Astrocyte of the hippocampus (primary cell): ENCODE results near the gene KRT23.
"Not testable (repeated sequence)": the region's sequence is repeated elsewhere in the genome, so short reads cannot be mapped to it uniquely, and the experiment has no call there.

Source experiments
- DNase-seq: peaks from one replicate; pipeline ENCODE4 v3.0.0; 2011; ENCODE audit warnings: low read depth, low spot score

The KRT23 gene

DNA sequence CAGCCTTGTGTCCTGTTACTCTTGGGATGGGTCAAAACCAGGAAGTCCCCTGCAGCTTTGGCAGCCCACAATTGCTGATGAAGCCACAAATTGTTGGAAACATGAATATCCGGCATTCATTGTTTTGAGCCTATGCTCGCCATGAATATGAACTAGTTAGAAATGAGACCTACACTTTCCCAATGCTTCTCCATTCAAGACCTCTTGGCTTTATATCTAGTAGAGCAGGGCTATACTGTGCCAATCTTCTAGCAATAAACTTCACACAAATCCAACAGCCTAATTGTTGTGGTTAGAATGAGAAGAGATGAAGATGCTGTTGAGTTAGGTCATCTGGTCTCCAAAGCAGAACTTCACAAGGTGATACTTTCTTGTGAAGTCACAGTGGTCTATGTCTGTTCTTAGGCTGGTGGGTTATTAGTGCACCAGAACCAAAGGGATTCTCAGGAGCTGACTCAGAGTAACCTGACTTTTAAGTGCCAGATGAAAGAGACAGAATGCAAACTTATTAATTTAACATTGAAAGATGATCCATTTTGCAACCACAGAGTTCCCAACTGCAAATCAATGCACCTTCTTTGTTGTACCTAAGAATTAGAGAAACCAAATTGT, 13.7 kb upstream of the KRT23 start:
- DNase-seq = no peak

DNA sequence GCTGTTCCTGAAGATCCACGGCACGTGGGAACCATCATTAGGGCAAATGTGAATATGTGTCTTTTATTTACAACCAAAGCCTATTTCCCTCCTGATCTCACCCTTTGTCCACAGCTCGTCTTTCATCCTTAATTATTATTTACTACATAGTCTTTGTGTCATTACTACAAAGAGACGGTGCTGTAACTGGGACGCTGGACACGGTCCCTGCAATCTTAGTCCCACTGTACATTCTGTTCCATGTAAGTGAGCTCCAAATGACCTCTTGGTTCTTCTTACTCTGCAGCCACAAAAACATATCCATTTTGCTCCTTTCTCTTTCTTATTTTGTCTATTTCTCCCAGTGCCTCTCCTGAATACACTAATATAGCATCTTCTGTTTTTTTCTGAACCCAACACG, 12.7 kb upstream of the KRT23 start:
- no peak for DNase-seq

DNA sequence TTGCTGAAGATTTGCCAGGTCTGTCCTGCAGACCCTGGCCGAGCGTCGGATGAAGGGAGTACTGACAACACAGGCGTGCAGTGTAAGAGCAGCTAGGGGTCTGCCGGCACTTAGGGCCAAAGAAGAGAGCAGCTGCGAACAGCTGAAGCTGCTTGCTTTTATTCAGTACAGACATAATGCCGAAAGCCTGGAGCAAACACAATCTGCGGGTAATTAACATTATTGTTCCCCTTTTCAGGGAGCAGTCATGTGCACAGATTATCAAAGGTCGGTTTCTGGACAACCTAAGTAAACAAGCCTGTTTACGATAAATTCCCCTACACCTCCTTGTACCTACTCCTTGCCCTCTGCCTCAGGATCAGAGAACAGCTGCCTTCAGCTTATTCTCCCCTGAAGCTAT, 12.0 kb upstream of the KRT23 start:
- peak; percentile 26 for DNase-seq

DNA sequence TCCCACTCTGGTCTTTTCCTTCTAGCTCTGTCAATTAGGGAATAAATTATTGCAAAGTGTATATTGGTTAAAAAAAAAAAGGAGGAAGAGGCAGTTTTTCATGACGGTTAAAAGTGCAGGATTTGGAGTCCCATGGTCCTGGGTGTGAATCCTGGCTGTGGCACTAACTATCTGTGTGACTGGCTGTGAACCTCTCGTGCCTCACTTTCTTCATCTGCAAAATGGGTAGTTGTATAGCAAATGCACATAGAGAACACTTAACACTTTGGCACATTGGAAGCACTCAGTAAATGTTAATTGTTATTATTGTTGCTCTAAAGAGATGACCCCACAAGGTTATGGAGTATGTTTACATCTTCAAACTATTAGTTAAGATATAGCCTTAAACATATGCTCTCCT, 10.5 kb upstream of the KRT23 start:
- DNase-seq = no peak

DNA sequence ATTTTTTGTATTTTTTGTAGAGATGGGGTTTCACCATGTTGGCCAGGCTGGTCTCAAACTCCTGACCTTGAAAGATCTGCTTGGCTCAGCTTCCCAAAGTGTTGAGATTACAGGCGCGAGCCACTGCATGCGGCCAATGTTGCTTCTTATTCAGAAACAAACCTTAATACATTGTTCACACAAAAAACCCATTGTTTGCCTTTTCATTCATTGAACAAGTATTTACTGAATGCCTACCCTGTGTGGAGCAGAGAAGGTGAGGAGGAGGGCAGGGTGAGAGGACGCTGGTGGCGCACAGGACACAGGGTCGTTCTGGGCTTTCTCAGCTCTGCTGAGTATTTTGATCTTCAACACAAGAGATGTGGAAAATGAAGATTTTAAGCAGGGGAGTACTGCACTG, 8.0 kb upstream of the KRT23 start:
- DNase-seq = no peak

DNA sequence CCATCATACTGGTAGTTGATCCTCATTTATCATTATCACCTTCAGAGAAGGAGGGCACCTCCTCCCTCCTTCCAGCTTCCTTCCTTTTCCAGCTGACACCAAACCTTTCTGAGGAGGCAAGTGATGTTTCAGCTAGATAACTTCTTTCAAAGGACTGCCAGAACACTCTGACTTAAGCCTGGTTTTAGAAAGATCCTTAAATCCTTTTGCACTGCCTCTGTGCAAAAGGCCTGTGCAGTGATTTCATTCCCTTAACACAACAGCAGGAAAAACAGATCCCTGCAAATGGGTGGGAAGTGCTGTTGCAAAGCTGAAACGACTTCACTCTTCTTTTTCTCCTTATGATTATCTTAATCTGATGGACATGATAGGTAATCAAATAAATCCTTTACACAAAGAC, 7.1 kb upstream of the KRT23 start:
- DNase-seq = no peak

DNA sequence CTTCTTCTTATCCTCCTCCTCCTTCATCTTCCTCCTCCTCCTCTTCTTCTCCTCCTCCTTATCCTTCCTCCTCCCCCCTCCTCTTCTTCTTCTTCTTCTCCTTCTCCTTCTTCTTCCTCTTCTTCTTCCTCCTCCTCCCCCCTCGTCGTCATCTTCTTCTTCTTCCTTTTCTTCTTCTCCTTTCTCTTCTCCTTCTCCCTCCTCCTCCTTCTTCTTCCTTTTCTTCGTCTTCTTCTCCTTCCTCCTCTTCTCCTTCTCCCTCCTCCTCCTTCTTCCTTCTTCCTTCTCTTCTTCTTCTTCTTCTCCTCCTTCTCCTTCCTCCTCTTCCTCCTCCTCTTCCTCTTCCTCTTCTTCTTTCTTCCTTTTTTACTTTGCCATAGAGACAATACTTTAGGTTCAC, 5.1 kb upstream of the KRT23 start:
- no peak for DNase-seq

DNA sequence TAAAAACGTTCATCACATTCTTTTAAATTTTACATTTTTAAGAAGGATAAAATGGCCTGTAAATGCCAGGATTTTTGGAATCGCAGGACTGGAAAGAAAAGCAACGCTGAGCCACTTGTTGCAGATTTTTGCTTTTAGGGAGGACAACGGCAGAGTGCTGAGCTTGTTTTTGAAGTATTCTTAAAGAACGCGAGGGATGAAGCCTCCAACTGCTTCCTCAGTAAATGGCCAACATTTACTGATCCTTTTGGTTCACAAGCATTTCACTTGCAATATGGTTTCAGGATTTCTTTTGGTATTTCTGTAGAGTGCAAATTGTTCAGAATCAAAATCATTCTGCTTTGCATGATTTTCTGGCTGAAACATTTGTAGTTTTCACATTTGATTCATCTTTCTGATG, 2.8 kb upstream of the KRT23 start:
- DNase-seq = no peak

DNA sequence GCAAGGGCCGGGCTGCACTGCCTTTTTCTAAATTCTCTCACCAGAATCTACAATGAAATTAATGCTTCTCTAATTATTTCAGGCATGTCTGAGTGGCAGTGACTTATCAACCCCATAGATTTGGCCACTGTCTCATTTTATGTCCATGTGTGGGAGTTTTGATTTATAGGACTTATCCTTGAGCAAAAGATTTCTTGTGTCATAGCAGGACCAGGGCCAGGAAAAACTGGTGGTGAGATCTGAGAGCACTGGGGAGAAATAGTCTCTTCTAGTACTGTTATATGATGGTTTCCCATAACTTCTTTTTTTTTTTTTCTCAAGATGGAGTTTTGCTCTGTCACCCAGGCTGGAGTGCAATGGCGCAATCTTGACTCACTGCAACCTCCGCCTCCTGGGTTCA, 1.5 kb upstream of the KRT23 start:
- no peak for DNase-seq

DNA sequence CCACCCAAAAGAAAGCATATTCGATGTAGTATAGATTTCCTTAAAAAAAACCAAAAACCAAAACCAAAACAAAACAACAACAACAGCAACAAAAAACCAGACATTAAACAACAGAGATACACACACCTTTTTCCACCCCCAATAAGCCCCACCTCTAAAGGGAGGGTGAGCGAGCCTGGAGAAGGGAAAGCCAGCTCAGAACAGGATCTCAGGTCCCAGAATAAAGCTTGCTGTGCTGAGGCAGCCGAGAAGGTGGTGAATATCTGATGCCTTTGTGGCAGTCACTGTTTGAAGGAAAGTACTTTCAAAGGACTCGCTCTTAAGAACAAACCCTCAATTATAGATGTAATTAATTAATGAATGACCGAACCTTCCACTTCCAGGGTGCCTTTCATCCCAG, 470 bp downstream of the KRT23 start:
- DNase-seq = no peak

DNA sequence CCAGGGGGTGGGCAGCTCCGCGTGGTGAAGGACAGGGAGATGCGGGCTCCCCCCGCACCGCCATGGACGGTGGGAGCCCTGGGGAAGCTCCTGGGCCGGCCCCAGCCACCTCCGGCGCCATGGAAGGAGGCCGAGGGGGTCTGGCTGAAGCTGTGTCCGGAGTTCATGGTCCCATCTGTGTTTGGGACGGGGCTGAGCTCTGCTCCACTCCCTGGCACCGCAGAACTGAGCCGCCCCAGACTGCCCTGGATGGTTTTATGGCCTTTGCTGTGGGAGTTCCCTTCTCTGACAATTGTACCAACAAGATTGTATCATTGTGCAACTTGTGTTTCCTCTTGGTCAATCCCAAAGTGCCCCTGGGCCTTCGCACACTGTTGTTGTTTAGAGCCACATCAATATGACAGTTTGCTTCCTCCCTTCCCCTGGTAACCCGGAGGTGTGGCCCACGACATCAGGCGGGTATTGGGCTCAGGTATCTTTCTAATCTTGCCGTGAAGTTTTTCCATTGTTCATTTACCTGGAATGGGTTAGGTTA, 942 bp downstream of the KRT23 start:
- DNase-seq = no peak

DNA sequence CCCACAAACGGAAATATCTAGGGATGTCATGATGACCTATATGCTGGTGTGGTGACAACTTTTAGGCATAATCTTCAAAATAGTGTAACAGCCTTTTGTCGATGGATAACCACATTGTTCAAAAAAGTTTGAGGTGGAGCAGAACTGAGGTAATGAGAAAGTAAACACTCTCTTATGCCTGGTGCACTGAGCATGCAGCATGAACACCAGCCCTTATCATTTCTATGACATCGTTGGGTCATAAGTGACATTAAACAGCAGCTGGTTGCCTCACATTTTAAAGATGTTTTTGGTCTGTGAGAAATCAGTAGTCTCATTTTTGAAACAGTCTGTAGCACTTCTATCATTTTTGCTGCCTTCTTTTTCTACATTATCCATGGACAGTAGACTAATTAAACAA, 1.8 kb downstream of the KRT23 start:
- DNase-seq = no peak

DNA sequence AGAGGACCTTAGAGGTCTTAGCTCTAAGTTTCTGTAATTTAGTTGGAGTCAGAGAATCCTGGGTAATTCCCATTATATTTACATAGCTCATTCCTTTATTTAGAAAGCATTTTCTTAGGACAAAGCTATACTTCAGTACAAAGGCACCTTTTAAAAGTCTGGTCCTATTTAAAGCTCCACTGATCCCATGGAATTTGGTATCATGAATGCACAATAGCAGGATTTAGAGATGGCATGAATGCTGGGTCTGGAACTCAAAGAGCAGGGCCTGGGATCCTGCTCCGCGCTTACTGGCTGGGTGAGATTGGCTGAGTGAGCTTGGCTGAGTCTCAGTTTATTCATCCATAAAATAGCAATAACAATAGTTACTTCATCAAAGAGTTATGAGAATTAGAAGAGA, 4.8 kb downstream of the KRT23 start:
- DNase-seq = peak; percentile 87

DNA sequence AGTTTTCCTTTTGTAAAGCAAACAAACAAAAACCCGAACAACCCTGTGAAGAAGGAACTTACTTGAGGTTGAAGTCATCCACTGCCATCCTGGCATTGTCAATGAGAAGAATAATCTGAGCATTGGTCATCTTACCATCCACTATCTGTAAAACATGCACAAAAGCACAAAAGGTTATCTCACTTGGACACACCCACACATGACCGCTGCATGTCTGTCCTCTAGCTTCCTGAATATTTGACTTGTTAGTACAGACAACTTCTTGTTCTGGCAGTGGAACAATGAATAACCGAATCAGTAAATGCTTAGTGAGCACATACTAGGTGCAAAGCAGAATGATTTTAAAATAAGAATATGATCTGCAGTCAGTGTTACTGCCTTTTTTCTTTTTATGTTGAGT, 6.1 kb downstream of the KRT23 start:
- DNase-seq = no peak

DNA sequence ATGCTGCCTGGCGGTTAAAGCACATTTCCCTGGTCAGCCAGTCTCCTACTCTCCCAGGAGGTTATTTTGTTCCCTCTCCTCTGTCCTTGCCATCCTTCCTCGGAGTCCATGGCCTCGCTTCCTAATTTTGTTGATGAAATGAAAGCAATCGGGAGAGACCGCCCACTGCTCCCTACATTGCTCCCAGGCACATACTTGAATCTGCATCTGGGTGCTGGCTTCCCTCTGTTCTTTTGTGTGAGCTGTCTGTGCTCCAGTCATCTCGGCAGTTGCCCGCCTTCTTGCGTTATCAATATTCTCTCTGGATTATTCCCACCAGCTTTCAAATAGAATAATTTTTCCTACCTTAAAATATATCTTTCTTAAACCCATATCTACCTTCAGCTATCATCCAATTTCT, 11.1 kb downstream of the KRT23 start:
- no peak for DNase-seq

DNA sequence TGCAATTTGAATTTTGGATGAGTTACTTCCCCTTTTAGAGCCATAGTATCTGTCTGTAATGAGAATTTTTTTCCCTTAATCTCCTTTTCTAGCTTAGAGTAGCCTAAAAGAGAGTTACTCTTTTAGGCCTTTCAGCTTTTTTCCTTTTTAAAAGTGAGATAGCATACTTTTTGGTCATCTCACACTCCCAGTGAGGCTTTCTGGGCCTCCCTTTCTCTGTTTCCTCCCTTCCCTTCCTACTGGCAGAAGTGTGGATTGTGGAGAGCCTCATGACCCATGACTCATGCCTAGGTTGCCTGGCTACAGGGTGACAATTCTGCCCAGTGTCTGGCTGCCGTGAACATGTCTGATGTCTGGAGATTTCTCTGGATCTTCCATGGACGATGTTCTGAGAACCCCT, 15.2 kb downstream of the KRT23 start:
- peak; percentile 83 for DNase-seq

DNA sequence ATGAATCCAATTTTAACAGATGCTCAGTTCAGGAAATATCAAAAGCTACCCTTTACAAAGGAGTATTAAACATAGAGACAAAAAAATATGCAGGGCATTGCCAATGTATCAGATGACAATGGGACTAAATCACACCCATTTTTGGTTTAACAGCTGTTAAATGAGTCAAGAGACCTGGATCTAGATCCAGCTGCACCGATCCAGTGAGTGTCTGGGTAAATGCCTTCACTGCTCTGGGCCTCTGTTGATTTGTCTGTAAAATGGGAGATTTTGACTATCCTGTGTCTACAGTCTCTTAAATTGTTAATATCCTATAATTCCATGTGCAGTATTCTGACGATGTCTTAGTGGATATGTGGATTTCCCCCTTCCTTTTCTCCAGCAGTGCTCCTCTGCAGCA, 16.4 kb downstream of the KRT23 start:
- no peak for DNase-seq

DNA sequence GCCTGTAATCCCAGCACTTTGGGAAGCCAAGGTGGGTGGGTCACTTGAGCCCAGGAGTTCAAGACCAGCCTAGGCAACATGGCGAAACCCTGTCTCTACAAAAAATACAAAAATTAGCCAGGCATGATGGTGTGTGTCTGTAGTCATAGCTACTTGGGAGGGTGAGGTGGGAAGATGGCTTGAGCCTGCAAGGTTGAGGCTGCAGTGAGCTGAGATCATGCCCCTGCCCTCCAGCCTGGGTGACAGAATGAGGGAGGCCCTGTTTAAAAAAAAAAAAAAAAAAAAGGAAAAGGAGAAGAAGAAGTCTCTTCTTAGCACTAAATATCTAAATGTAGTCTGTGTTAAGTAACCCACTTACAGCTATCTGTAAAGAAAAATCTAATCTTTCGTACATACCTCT, 20.3 kb downstream of the KRT23 start:
- DNase-seq = not testable (repeated sequence)

DNA sequence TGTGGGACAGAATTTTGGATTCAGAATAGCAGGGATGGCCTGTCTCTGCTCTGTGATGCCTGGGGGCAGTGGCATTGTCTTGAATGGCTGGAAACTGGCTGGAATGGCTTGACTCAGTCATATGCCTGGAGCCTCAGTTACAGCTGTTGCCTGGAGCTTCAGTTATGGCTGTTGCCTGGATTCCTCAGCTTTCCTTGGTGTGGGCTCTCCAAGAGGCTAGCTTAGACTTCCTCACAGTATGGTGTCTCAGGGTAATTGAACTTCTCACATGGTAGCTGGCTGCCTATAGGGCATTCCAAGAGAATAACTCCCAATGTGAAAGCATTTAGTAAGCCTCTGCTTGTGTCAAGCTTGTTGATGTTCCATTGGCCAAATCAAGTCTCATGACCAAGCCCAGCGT, 21.1 kb downstream of the KRT23 start:
- no peak for DNase-seq

DNA sequence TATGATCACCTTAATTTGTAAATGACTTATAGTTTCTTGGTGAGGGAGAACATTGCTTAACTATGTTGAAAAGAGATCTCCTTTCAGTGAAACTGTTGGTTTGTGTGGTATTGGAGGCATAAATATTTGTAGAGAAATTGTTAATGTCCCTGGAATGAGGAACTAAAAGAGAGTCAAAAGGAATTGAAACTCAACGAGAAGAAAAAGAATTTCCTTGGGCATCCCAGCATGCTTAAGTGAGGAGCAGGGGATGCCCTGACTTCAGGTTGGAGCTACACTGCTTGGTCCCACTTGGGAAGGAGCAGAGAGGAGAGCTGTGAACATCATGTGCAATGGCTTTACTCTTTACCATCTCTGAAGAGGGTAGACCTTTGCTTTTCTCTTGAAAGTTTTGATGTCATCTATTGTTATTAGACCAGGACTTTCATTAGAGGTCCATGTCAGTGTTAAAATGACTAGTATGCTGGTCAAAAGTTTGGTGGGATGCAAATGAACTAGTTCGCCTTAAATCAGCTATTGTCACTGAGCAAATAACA, 21.7 kb downstream of the KRT23 start:
- peak; percentile 68 for DNase-seq

DNA sequence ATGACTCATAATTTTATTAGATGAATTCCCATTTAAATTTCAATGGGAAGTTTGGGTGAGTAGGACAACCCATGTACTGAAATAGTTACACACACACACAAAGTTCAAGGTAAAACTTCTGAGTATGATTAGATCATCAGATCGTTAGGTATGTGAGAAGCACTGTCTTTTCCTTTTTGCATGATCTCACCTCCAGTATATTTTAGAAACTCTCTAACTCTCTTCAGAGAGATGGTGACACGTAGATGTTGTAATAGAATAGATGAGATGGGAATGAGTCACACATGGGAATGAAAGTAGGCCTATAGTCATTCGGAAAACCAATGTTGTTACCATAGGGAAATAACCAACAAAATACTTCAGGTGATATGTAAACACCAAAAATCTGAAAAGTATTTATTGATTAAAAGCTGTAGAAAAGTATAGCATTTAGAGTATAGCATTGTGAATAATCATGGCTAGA, 22.2 kb downstream of the KRT23 start:
- peak; percentile 86 for DNase-seq

DNA sequence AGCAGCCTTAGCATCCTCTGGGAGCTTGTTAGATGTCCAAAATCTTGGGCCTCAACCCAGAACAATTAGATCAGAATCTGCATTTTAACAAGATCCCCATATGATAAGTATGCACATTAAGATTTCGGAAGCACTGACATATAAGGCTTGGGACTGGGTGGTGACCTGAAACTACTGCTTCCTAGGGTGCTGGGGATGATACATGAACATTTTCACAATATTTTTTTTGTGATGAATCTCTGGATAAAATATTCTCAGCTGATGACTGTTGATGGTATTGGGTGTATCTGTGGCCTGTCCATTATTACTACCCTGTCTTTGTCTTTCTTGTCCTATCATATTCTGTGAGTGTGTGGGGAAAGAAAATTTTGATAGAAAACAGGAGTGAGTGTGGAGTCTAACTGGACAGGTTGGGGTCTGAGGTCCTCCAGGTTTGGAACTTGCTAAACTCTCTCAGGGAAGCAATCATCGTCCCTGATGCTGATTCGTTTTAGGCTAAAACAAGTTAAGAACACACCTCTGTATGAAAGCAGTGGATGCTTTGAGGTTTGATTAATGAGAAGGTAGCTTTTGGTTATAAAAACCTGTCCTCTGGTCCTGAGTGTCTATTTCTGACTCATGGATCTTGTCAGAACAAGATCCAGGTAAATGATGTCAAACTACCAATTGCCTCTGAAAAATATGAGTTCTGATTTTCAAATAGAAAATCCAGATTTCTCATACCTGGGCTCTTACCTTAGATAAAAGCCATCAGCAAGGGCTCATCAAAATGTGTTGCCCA, 23.2 kb downstream of the KRT23 start:
- DNase-seq = no peak
